GM18870 (cell line): ENCODE results near the gene IL17C.

Experiments
- ATAC-seq: cut with Tn5 transposase; IDR thresholded peaks from one replicate; pipeline ENCODE4 v1.9.1; 2021; ENCODE audit warnings: moderate library complexity; ENCODE audit not compliant: unreplicated experiment

IL17C gene

DNA sequence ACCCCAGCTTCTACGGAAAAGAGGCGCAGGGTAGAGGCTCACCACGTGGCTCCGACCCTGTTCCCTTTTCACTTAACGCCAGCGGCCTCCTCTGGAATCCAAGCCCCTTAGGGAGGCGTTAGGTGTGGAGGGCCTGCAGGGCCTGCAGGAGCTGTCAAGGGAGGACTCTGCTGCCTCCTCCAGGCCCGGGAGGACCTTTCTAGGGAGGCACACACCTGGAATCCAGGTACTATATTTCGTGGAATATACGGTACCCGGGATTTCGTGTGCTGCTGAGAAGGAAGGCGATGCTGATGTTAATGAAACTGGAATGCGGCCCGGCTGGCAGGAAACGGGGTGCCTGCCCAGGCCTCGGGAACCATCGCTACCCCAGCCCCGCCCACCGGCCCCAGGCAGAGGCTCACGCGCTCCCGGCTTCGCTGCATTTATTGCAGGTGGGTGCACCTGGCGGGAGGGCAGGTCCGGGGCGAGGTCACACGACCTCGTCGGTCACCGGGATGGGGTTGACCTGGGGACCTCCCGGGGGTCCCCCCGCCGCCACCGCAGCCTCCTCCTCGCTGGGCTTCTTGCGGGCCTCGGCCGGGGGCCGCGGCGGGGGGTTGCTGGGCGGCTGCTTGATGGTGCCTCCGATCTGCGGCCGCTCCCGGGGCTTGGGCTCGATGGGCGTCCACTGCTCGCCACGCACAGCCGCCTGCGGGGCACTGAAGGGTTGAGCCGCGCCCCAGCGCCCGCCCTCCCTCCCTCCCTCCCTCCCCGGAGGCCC lies 4.7 kb downstream of the IL17C start:
- no peak for ATAC-seq

DNA sequence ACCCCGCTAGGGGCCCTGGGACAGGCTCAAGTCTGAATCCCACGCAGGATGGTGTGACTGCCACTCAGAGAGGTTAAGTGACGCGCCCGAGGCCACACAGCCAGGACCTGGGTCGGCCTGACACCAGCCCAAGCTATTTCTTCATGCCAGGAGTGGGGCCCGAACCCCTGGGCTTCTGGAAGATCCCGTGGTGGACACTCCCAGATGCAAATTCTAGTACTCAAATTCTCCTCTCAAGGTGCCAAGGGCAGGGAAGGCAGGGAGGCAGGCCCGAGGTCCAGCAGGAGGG lies 5.2 kb downstream of the IL17C start:
- ATAC-seq, result no peak

DNA sequence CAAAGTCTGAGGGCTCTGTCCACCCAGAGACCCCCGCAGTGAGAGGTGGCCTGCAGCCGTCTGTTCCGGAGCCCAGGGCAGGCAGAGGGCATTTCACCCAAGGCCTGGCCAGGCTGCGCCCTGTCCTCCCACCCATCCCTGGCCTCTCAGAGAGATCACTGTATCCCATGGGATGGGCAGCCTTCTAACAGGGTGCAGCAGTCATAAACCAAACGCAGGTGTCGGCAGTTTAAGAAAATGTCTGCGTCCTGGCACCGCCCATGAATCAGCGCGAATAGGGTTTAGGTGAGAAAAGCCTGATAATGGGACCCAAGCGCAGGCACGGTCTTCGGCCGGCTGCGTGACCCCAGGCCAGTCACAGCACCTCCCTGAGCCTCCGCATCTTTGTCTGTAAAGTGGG lies 7.1 kb downstream of the IL17C start:
- ATAC-seq, result no peak

DNA sequence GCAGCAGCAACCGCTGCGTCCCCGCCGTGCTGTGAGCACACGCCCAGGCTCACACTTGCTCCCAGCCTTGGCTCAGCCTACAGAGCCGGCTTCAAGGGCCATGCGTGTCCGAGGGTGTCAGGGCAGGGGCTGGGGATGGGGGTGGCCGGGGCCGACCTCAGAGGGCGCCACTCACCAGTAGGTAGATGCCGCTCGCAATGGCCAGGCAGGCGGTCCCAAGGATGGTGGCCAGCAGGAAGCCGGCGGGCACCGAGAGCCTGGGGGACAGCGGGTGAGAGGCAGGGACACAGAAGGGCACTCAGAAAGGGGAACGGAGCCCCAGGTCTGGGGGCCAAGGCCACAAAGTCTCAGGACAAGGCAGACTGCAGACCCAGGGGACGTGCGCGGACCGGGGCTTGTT lies 7.6 kb downstream of the IL17C start:
- ATAC-seq, result no peak

DNA sequence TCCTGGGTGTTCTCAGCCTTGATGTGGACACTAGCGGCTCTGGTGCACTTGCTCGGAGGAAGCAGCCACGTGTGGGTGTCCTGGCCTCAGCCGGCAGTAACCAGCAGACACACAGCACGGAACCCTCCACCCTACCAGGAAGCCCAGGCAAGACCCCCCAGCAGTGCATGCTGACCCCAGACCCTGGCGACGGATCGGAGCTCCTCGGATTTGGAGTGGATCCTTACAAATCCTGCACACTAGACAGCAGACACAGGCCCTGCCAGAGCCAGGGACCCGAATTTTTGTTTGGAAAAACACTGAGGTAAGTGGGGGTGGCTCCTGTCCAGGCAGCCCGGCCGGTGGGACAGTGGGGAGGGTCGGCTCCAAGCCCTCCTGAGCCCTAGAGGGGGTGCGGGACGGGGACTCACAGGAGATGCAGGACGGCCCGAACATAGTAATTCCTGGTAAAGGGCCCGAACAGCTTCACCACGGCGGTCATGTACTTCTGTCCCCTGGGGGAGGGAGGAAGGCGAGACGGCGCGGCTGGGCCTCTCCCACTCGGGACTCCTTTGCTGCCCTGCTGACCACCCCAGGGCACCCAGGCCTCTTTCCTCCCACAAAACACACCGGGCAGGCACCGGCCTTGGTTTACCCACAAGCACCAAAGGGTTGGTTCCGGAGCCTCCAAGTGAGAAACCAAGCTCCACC lies 8.1 kb downstream of the IL17C start:
- ATAC-seq, result no peak

DNA sequence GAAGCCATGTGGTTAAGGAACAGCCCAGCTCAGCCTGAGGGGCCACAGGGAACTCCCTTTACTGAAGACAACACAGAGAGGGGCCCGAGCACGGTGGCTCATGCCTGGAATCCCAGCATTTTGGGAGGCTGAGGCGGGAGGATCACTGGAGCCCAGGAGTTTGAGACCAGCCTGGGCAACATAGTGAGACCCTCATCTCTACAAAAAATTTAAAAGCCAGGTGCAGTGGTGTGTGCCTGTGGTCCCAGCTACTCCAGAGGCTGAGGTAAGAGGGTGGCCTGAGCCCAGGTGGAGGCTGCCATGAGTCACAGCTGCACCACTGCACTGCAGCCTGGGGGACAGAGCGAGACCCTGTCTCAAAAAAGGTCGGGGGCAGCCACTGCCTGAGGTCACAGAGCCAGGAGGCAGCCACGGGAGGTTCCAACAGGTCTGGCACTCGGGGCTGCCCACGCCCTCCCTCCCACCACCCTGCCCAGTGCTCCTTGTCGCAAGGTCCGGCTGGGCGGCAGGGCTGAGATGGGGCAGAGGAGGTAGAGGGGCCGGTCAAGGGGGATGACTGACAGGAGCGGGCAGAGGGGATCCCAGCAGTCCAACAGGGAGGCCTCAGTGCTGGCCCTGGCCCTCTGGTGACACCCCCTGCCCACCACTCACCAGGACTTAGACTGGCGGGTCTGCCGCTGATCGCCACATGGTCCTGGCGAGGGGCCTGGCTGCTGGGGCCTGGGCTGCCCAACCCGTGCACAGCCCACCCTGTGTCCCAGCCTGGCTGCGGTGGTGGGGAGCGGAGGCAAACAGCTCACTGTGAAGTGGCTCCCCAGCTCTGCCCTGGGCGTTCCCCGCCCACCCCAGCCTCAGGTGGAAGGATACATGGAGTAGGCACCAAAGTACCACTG lies 9.1 kb downstream of the IL17C start:
- ATAC-seq, result no peak

DNA sequence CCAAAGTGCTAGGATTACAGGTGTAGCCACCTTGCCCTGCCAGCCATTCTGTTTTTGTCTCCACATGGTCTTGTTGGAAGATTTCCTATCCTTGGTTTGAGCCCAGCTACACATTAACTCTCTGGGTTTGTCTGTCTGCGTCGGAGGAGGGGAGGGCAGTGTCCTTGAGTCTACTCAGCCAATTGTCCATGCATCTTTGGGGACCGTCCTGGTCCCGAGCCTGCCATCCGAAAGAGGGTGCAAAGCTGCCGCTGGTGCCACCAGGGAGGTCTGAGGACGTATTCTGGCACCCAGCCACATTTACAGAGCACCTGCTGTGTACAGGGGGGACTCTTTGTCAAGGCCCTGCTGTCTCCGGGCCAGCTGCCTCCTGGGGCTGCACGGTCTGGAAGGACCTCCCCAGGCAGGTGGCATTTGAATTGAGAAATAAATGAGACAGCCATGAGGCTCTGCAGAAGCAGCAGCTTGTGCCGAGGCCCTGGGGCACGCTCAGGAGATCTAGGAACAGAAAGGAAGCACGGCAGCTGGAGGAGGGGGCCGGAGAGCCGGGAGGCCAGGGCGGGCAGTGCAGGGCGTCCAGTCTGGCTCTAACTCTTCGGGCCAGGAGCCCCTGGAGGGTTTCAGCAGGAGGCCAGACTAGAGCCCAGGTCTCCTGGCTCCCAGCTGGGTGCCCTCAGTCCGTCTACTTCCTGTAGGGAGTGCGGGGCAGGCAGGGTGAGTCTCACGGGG lies 11.0 kb downstream of the IL17C start:
- no peak for ATAC-seq

DNA sequence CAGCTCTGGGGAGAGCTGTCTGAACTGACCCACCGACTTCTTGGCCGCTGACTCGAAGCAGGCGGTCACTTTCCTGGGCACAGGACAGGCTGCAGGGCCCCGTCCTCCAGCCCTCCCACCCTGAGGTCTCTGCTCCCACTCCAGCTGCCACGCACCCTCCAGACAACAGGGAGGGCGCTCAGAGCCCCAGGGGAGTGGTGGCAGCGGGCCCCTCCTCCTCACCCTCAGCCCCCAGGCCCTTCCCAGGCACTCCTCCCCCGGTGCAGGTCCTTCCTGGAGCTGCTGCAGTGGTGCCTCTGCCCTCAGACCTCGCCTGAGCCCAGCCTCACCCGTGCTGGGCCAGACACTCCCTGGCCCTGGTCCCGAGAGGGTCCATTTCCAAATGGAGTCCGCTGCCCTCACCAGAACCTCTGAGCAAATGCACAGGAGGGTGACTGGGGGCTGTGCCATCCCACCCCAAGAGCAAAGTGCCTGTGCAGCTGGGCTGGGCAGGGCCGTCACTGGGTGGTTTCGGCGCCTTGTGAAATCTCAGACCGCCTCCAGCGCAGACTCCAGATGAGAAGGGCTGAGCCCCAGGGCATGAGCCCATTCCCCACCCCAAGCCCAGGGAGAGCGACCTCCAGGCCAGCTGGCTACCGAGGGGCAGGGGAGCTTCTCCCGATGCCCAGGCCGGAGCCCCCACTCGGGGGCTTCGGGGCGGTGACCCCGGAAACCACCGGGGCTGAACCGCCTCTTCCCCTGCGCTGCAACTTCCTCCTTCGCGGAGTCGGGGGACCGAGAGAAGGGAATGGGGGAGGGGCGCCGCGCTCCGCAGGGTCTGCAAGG lies 11.8 kb downstream of the IL17C start:
- peak; percentile 5 for ATAC-seq

DNA sequence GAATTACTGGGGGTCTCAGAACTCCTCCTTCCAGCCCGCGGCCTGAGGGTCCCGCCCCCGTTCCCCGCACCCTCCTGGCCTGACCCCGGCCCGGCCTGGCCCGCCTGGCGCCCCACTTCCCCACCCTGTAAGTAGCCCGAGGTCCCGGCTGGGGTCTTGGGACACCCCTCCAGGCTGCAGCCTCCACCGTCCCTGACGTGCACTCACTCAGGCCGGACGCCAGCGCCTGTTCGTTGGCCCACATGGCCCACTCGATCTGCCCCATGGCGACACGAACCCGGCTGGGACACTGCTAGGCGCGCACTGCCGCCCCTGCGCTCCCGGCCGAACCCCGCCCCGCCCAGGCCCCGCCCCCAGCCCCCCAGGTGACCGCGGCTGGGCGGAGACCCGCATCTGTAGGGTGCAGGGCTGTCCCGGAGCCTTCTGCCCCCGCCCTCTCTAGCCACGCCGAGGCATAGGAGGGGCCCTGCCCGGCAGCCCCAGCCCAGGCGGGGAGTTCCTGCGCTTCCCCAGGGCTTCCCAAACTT lies 12.4 kb downstream of the IL17C start, which contains the start of gene CYBA:
Gene CYBA (minus strand): TSS at position 305 of the 527 bp plus-strand sequence. CDS start 40 bp downstream, at position 265.
- ATAC-seq, result peak; percentile 39

DNA sequence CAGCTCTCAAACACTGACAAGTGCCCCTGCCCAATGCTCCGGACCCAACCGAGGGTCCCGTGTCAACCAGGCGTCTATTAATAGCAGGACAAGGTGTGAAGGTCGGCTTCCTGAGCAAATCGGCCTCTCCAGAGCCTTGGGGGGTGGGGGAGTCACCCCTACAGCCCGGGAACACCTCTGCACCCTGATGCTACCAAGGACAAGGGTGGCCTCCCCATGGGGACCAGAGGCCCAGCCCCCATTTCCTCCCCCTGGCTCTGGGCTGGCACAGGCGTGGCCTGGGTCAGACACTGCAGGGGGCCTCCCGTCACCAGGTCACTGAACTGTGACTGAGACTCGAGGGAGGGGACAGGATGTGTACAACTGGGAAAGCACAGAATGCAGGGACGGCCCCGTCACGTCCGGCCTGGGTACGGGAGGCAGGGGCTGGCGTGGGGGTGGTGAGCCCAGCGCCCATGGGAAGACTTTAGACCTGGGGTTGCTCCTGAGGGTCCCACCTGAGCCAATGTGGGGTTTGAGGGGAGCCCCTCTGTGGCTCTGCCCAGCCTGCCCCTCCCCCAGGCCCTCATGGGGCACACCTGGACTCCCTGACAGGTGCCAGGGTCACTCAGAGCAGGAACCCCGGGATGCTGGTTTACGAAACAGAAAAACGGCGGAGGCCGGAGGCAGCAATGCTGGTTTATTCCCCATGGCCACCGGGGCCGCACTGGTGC lies 13.1 kb downstream of the IL17C start:
- ATAC-seq, result peak; percentile 72

DNA sequence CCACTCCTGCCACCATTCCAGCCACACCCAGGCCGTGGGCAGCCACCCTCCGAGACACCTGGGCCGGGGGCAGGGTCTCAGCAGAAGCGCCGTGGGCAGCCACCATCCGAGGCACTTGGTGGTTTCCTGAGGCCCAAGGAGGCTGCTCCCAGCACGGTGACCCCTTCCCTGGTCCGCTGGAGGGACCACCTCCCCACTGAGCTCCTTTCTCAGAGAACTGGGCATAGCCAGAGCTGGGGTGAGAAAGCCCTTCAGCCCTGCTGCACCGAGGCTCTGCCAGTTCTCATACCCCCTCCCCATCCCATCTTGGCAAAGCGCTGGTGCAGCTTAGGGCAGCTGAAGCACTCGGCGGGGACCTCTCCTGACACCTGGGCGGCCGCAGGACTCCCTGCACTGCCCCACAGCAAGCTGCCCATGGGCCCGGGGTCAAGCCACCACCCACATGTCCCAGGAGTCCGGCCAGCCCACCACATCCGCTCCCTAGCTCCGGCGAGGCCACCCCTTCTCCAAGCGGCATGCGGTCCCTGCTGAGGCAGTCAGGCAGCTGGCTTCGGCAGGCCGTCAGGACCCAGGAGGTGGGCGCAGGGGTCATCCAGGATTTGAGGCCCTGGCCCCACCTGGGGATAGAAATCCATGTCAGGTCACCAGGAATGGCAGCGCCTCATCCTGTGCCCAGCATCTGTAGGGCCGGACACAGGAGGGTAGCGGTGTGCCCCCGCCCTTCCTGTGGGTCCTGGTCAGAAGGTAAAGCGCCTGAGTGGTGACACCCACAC lies 13.8 kb downstream of the IL17C start:
- ATAC-seq, result no peak

DNA sequence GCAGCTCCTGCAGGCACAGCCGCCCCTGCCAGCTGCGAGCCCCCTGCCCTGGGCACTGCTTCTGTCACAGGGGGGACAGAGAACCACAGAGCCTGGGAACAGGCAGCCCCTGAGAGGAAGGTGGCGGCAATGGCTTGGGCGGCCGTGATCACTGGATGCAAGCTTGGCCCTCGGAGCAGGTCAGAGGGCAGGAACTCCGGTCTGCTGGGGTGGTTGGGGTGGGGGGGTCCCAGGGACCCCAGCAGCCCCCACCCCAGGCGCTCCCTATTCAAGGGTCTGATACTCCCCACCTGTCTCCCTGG lies 14.3 kb downstream of the IL17C start:
- ATAC-seq, result no peak

DNA sequence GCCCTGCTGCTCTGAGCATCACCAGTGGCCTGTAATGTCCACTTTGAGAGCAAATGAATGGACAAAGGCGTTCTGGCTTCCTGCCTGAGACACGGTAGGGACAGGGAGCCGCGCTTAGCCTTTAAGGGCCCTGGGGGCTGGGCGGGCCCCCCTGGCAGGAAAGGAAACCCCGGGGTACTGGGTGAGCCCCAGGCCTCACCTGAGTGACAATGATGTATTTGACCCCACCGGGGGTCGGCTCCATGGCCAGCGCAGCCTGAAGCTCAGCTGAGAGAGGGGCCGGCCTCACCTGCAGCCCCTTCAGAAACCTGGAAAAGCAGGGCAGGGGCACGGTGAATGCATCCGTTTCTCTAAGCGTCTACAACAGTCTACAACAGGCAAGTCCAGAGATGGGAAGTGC lies 14.7 kb downstream of the IL17C start:
- no peak for ATAC-seq

DNA sequence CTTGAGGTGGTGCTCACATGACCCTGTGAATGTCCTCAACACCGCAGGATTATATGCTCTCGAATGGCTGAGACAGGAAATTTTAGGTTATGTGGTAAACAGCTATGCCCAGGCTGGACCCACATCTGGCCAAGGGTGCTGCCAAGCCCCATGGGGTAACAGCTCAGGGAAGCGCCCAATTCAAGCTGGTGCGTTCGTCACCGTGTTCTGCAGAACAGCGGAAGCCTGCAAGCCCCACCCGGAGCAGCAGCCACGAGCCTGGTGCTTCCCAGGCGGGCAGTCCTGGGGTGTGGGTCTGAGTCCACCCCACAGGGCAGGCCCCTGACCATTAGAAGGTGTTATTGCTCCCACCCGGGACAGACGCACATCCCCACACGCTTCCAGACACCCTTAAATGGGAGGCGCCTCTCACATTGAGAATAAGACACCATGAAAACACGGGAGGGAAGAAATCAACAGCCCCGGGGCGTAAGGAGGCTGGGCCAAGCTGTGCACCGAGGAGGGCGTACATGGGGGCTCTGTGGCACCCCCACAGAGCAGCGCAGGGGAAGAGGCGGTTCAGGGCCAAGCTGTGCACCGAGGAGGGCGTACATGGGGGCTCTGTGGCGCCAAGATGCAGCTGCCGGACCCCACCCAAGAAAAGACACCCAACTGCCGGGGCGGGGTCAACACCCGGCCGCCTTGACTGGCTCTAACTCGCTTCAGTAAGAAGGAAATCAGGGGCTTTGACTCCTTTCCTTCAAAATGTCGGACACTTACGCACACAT lies 15.4 kb downstream of the IL17C start:
- no peak for ATAC-seq

DNA sequence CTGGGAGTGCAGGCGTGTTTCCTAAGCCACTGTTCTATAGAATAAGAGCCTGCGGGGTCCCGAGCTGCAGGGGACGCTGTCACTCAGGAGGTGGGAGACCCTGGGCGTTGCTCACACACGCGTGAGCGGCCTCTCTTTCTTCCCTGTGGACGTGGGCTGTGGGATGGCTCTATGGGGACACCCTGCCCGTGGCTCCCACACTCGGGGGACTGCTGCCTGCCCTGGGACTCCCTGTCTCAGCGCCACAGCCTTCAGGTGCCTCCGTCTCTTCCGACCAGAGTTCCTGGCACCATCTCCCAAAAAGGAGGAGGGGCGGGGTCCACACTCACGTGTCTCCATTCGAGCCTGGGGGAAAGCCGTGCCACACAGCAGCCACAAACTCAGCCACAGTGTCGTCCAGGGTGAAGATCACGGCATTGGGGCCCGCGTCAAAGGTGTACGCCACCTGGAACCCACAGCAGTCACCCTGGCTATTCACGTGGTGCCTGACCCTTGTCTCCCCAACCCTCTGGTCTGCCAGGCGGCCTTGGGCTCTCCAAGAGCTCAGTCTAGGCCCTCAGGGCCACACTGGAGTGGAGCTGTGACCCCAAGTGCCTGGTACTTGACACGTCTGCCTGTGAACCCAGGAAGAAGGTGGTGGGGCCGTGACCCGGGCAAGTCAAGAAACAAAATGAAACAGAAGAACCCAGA lies 16.1 kb downstream of the IL17C start:
- no peak for ATAC-seq

DNA sequence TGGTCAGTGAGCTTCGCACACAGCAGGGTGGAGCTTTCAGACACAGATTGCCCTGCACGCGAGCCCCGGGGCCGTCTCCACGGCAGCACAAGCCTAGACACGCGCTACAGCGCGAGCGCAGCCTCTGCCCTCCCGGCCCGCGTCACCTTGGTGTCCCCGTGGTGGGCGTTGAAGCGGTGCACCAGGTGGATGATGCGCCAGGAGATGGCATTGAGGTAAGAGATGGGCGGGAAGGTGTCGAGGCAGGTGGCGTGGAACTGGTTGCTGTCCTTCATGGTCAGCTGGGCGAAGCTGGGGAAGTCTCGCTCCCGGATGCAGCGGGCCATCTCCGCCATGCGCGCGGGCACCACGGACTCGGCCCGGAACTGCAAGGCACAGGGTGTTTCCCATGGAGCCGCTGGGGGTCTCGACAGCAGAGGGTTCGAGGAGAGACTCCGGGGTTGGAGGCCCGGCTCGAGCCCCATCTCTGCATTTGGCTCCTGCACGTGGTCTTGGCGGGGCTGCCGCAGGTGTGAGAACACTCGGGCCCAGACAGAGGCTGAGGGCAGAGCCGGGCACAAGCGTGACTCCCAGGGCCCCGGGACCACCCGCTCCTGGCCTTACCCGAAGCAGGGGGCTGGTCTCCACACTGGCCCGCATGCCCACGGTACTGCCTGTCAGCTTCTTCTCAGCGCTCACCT lies 16.8 kb downstream of the IL17C start:
- no peak for ATAC-seq

DNA sequence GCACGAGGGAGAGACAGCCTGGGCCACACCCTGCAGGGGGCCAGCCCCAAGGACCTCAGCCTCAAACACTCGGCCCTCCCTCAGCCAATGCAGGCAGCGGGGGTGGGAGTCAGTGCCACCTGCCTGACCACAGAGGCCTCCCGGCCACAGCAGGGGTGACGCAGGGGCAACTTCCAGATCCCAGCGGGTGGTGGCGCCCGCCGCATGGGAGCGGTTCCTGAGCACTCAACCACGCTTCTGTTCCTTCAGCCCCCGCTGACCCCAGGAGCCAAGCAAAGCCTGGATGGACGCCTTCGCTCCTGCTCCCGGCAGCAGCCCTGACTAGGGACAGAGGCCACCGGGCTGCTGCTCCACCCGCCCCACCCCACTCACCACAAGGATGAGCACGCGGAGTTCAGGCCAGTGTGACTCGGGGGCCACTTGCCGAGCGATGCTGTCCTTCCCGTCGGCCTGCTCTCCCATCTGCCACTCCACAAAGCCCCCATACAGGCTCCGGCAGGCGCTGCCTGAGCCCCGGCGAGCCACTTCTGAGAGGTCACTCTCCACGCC lies 17.4 kb downstream of the IL17C start:
- ATAC-seq, result no peak
